HG02970 (cell line): ENCODE data around the gene DIP2C.
"Not testable (repeated sequence)": the region's sequence is repeated elsewhere in the genome, so short reads cannot be mapped to it uniquely, and the experiment has no call there.

Experiments
- ATAC-seq: cut with Tn5 transposase; IDR thresholded peaks from one replicate; pipeline ENCODE4 v1.9.1; 2021; ENCODE audit warnings: mild to moderate bottlenecking, moderate library complexity, moderate number of reproducible peaks; ENCODE audit not compliant: unreplicated experiment, low FRiP score

DIP2C gene

GRCh38 chr10:527416-527815 is 162.1 kb downstream of the DIP2C start:
- no peak for ATAC-seq

- no peak for ATAC-seq
Measured at GRCh38 chr10:526651-527312, 162.7 kb downstream of the DIP2C start.

- no peak for ATAC-seq
Measured at GRCh38 chr10:525565-526315, 163.7 kb downstream of the DIP2C start.

- ATAC-seq, result no peak
Measured at GRCh38 chr10:523925-524324, 165.5 kb downstream of the DIP2C start.

- no peak for ATAC-seq
Measured at GRCh38 chr10:522350-522749, 167.1 kb downstream of the DIP2C start.

GRCh38 chr10:521261-522250 is 167.9 kb downstream of the DIP2C start:
- ATAC-seq, result no peak

- no peak for ATAC-seq
Measured at GRCh38 chr10:520402-520787, 169.1 kb downstream of the DIP2C start.

GRCh38 chr10:519716-520401 is 169.6 kb downstream of the DIP2C start:
- ATAC-seq, result no peak

GRCh38 chr10:519055-519715 is 170.3 kb downstream of the DIP2C start:
- no peak for ATAC-seq

- ATAC-seq, result no peak
Measured at GRCh38 chr10:517872-518475, 171.5 kb downstream of the DIP2C start.

- ATAC-seq, result no peak
Measured at GRCh38 chr10:517241-517830, 172.1 kb downstream of the DIP2C start.

- no peak for ATAC-seq
Measured at GRCh38 chr10:516764-517163, 172.7 kb downstream of the DIP2C start.

GRCh38 chr10:515674-516073 is 173.8 kb downstream of the DIP2C start:
- no peak for ATAC-seq

GRCh38 chr10:514137-514671 is 175.3 kb downstream of the DIP2C start:
- no peak for ATAC-seq

GRCh38 chr10:513393-513792 is 176.1 kb downstream of the DIP2C start:
- ATAC-seq, result no peak

- ATAC-seq, result not testable (repeated sequence)
Measured at GRCh38 chr10:512661-513060, 176.8 kb downstream of the DIP2C start.

GRCh38 chr10:511849-512191 is 177.6 kb downstream of the DIP2C start:
- ATAC-seq, result no peak

- no peak for ATAC-seq
Measured at GRCh38 chr10:511101-511848, 178.2 kb downstream of the DIP2C start.
